ENCODE measurements around the gene SIPA1L3.

Gene SIPA1L3

GRCh38 chr19:37936886-37937285 is 29.9 kb downstream of the SIPA1L3 start:
- TF ChIP-seq POU6F1 (CRISPR knock-in tag; IDR thresholded peaks at IDR 0.05; ENCODE audit: borderline replicate concordance, low read depth) (no peak), CSDC2 (CRISPR knock-in tag; IDR thresholded peaks at IDR 0.05) (no peak), ZNF565 (CRISPR knock-in tag; conservative IDR thresholded peaks at IDR 0.05; ENCODE audit: low read depth) (no peak), PPARA (CRISPR knock-in tag; IDR thresholded peaks at IDR 0.05; ENCODE audit: borderline replicate concordance) (no peak)
- ATAC-seq, result no peak

GRCh38 chr19:37938353-37938752 is 31.3 kb downstream of the SIPA1L3 start:
- TF ChIP-seq CSDC2 (CRISPR knock-in tag; IDR thresholded peaks at IDR 0.05), result no peak
- TF ChIP-seq CREB5 (CRISPR knock-in tag; IDR thresholded peaks at IDR 0.05; ENCODE audit: low read depth), result no peak
- no peak for TF ChIP-seq ARNTL (CRISPR knock-in tag; IDR thresholded peaks at IDR 0.05; ENCODE audit: borderline replicate concordance, low read depth)
- TF ChIP-seq POU6F1 (CRISPR knock-in tag; IDR thresholded peaks at IDR 0.05; ENCODE audit: borderline replicate concordance, low read depth), result no peak
- TF ChIP-seq PPARA (CRISPR knock-in tag; IDR thresholded peaks at IDR 0.05; ENCODE audit: borderline replicate concordance), result no peak
- no peak for TF ChIP-seq TOX (CRISPR knock-in tag; IDR thresholded peaks at IDR 0.05; ENCODE audit: borderline replicate concordance)
- TF ChIP-seq ZNF8 (CRISPR knock-in tag; IDR thresholded peaks at IDR 0.05), result no peak
- TF ChIP-seq CSRNP3 (CRISPR knock-in tag; IDR thresholded peaks at IDR 0.05), result no peak
- TF ChIP-seq RARB (CRISPR knock-in tag; IDR thresholded peaks at IDR 0.05), result no peak
- TF ChIP-seq ISL1 (CRISPR knock-in tag; IDR thresholded peaks at IDR 0.05), result no peak
- TF ChIP-seq SNAI2 (CRISPR knock-in tag; IDR thresholded peaks at IDR 0.05), result no peak
- no peak for TF ChIP-seq BACH2 (CRISPR knock-in tag; IDR thresholded peaks at IDR 0.05; ENCODE audit: borderline replicate concordance)
- no peak for TF ChIP-seq ESRRG (CRISPR knock-in tag; IDR thresholded peaks at IDR 0.05)
- no peak for ATAC-seq

- TF ChIP-seq ESRRG (CRISPR knock-in tag; IDR thresholded peaks at IDR 0.05) (no peak), ZC3H10 (CRISPR knock-in tag; IDR thresholded peaks at IDR 0.05) (no peak), ARNTL (CRISPR knock-in tag; IDR thresholded peaks at IDR 0.05; ENCODE audit: borderline replicate concordance, low read depth) (no peak), OSR1 (CRISPR knock-in tag; IDR thresholded peaks at IDR 0.05) (no peak), POU6F1 (CRISPR knock-in tag; IDR thresholded peaks at IDR 0.05; ENCODE audit: borderline replicate concordance, low read depth) (no peak), ZNF565 (CRISPR knock-in tag; conservative IDR thresholded peaks at IDR 0.05; ENCODE audit: low read depth) (no peak), CSDC2 (CRISPR knock-in tag; IDR thresholded peaks at IDR 0.05) (no peak), BACH2 (CRISPR knock-in tag; IDR thresholded peaks at IDR 0.05; ENCODE audit: borderline replicate concordance) (no peak), RARB (CRISPR knock-in tag; IDR thresholded peaks at IDR 0.05) (no peak), ISL1 (CRISPR knock-in tag; IDR thresholded peaks at IDR 0.05) (no peak), PPARA (CRISPR knock-in tag; IDR thresholded peaks at IDR 0.05; ENCODE audit: borderline replicate concordance) (no peak)
Measured at GRCh38 chr19:37941782-37942515, 34.9 kb downstream of the SIPA1L3 start.

GRCh38 chr19:37942516-37942902 is 35.5 kb downstream of the SIPA1L3 start:
- no peak for ATAC-seq
- TF ChIP-seq RARB (CRISPR knock-in tag; IDR thresholded peaks at IDR 0.05), result no peak
- no peak for TF ChIP-seq ARNTL (CRISPR knock-in tag; IDR thresholded peaks at IDR 0.05; ENCODE audit: borderline replicate concordance, low read depth)
- TF ChIP-seq ZNF70 (CRISPR knock-in tag; IDR thresholded peaks at IDR 0.05), result no peak
- TF ChIP-seq ZNF8 (CRISPR knock-in tag; IDR thresholded peaks at IDR 0.05), result no peak

More at GRCh38 chr19:37941782-37942515, 34.9 kb downstream of the SIPA1L3 start:
- ATAC-seq, result no peak
